Subcutaneous abdominal adipose tissue (tissue), 5 donors: ENCODE results near the gene IBA57.
"Not testable (repeated sequence)": the region's sequence is repeated elsewhere in the genome, so short reads cannot be mapped to it uniquely, and the experiment has no call there.

Experiments used
- H3K27ac ChIP-seq: one replicate; pipeline ENCODE4 v1.7.0; 2013; ENCODE audit warnings: low read depth, mild to moderate bottlenecking, inconsistent platforms, low read length, moderate library complexity
- H3K27me3 ChIP-seq, 5 donors: one replicate each; pipeline ENCODE4 v1.7.0; 2013; ENCODE audit warnings: low read length in 5 of 5, inconsistent platforms in 1 of 5; ENCODE audit not compliant: control insufficient read depth in 5 of 5, insufficient read depth in 4 of 5
- H3K36me3 ChIP-seq, 5 donors: one replicate each; pipeline ENCODE4 v1.7.0; 2013; ENCODE audit warnings: low read length in 5 of 5; ENCODE audit not compliant: control insufficient read depth in 5 of 5, insufficient read depth in 5 of 5
- H3K4me1 ChIP-seq, 5 donors: one replicate each; pipeline ENCODE4 v1.7.0; 2013; ENCODE audit warnings: low read length in 5 of 5, mild to moderate bottlenecking in 3 of 5, moderate library complexity in 1 of 5; ENCODE audit not compliant: control insufficient read depth in 5 of 5, insufficient read depth in 5 of 5
- H3K4me3 ChIP-seq, 5 donors: one replicate each; pipeline ENCODE4 v1.7.0; 2013; ENCODE audit warnings: low read length in 5 of 5, low read depth in 1 of 5
- H3K9ac ChIP-seq, 5 donors: one replicate each; pipeline ENCODE4 v1.7.0; 2013; ENCODE audit warnings: low read length in 5 of 5, mild to moderate bottlenecking in 4 of 5, moderate library complexity in 3 of 5
- H3K9me3 ChIP-seq, 5 donors: one replicate each; pipeline ENCODE4 v1.7.0; 2013; ENCODE audit warnings: low read length in 5 of 5; ENCODE audit not compliant: control insufficient read depth in 5 of 5
- donor health status: healthy.
- donor health status: healthy.
- donor health status: healthy.
- donor health status: healthy.
- donor health status: healthy.

IBA57 gene

DNA sequence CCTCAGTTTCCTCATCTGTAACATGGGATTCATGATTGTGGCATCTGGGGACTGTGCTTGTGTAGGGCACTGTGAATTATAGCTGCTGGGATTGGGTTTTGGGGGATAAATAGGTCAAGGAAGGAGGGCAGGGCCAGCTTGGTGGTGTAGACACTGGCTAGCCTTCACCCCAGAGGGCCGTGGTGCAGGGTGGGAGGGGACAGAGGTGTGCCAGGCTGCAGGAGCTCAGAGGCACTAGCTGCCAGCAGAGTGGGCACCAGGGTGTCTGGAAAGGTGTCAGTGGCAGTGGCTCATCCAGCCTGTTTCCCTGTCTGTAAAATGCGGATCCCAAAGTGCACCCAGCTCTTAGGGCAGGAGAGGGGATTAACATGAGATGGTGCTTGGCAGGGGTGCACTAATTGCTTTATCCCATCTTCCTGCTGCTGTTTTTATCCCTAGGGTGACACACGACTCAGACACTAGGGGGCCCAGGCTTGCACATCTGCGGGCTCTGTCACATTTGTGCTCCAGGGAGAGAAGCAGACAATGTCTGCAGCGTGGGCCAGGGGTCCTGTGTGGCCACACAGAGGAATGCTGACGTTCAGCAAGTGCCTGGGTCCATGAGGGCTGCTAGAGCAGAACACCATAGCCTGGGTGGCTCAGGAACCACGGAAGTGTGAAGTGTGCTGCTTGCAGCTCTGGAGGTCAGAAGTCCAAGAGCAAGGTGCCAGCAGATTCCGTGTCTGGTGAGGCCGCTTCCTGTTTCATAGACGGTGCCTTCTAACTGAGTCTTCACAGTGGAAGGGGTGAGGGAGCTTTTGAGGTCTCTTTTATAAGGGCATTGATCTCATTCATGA is 61.6 kb downstream of the IBA57 start:
- Histone ChIP-seq H3K4me1 (no peaks in the 10 kb centered on the region), H3K9me3 (peaks cover 5 to 21% (median 19%) of the 10 kb centered on the region in 5 donors), H3K27ac (no peak overlapping the region), H3K27me3 (peaks cover 0 to 4% (median 2%) of the 10 kb centered on the region in 5 donors), H3K9ac (no peak overlapping the region), H3K4me3 (no peak overlapping the region), H3K36me3 (peaks cover 0 to 3% (median 0%) of the 10 kb centered on the region in 5 donors)

DNA sequence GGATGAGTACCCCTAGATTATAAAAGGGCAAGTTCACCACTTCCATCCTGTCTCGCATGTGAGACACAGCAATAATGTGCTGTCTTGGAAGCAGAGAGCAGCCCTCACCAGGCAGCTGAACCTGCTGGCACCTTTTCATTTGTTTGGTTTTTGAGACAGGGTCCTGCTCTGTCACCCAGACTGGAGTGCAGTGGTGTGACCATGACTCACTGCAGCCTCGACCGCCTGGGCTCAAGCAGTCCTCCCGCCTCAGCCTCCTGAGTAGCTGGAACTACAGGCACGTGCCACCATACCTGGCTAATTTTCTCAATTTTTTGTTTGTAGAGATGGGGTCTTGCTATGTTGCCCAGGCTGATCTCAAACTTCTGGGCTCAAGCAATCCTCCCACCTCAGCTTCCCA is 62.5 kb downstream of the IBA57 start:
- not testable (repeated sequence) for H3K4me3 ChIP-seq, H3K27ac ChIP-seq, H3K27me3 ChIP-seq, H3K9ac ChIP-seq, H3K4me1 ChIP-seq, H3K36me3 ChIP-seq
- peaks cover 5 to 21% (median 19%) of the 10 kb centered on the region in 5 donors for H3K9me3 ChIP-seq

GRCh38 chr1:228228601-228229074 is 63.0 kb downstream of the IBA57 start:
- H3K9ac ChIP-seq = no peak overlapping the region
- no peak overlapping the region for H3K27ac ChIP-seq
- no peaks in the 10 kb centered on the region for H3K4me1 ChIP-seq
- H3K9me3 ChIP-seq = peaks cover 5 to 21% (median 19%) of the 10 kb centered on the region in 5 donors
- peaks cover 0 to 3% (median 0%) of the 10 kb centered on the region in 5 donors for H3K36me3 ChIP-seq
- no peak overlapping the region for H3K4me3 ChIP-seq
- peaks cover 0 to 4% (median 2%) of the 10 kb centered on the region in 5 donors for H3K27me3 ChIP-seq

DNA sequence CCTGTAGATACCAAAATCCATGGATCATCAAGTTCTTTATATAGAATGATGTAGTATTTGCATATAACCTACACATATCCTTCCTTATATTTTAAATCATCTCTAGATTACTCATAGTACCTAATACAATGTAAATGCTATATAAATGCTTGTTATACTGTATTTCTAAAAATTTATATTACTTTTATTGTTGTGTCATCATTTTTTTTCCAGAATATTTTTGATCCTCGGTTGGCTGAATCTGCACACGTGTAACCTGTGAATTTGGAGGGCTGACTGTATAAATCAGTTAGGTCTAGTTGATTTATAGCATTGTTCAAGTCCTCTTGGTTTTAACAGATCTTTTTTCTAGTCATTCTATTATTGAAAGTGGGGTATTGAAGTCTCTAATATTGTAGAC is 65.6 kb downstream of the IBA57 start:
- Histone ChIP-seq H3K4me1 (no peaks in the 10 kb centered on the region), H3K9ac (no peak overlapping the region), H3K9me3 (no peaks in the 10 kb centered on the region), H3K36me3 (no peaks in the 10 kb centered on the region), H3K4me3 (no peak overlapping the region), H3K27ac (no peak overlapping the region), H3K27me3 (peaks cover 0 to 4% (median 2%) of the 10 kb centered on the region in 5 donors)
